ENCODE data around the gene SSR2.
"Not testable (repeated sequence)": the region's sequence is repeated elsewhere in the genome, so short reads cannot be mapped to it uniquely, and the experiment has no call there.

The SSR2 gene

GRCh38 chr1:156045076-156045475, 24.3 kb upstream of the SSR2 start:
- FAIRE-seq = no peak

DNA sequence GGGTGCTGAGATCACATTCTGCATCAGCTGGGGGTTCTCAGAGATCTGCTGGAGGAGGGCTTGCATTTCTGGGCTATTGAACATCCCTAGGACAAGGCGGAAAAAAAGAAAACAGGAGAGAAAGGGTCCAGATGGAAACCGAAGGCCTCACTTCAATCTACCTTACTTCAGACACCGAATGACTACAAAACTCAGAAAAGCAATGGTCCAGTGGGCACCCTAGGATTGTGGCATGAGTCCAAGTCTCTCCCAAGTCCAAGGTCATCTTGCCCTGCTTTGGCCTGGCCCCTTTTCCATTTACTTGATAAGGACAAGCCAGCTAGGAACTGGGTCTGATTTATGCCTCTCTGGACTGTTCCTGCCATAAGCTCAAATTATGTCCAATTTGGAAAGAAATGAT, 22.1 kb upstream of the SSR2 start:
- FAIRE-seq = no peak

DNA sequence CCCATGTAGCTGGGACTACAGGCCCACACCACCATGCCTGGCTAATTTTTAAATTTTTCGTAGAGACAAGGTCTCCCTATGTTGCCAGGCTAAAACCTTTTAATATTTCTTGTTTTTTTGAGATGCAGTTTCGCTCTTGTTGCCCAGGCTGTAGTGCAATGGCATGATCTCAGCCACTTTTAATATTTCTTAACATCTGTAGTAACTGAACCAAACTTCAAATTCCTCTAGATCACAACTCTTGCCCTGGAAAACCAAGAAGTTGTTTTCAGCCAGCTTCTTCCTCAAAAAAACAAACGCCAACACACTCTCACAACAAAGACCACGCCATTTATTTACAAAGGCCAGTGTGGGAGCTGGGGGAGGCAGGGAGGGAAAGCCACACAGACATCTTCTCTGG, 14.2 kb upstream of the SSR2 start:
- FAIRE-seq = not testable (repeated sequence)

DNA sequence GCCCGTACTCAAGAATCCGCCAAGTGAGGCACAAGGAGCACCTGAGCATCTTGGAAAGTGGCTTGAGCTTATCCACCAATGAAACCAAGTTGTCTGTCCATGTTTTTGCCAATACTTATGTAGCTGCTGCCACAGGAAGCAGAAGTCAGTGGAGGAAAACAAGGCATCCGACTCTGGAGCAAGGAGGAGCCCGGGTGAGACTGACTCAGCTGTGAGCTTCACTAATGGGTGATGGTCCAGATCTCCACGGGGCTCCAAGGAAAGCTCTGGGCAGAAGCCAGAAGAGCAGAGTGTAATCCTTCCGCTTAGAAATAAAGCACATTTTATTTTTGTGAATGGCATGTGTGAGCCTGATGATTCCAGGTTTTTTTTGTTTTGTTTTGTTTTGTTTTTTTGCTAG, 12.3 kb upstream of the SSR2 start:
- no peak for FAIRE-seq

GRCh38 chr1:156026588-156026987, 5.8 kb upstream of the SSR2 start:
- no peak for FAIRE-seq

- FAIRE-seq = no peak
Observed at GRCh38 chr1:156025876-156026275, 5.1 kb upstream of the SSR2 start.

- FAIRE-seq = no peak
Observed at GRCh38 chr1:156024801-156025200, 4.0 kb upstream of the SSR2 start.

DNA sequence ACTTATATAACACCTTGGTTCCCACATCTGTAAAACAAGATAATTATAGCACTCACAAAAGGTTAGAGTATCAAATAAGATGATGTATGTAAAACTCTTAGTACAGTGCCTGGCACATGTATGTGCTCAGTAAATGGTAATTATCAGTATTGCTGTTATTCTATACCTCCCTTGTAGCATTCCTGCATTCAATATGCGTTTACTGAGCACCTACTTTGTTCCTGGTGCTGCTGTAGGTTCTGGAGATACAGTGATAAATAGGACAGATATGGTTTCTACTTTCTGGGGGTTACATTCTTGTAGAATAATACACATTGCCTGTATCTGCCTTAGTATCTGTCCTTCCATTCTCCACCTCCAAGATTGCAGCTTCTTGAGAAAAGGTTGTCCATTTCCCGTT, 1.2 kb upstream of the SSR2 start:
- FAIRE-seq = no peak

- no peak for FAIRE-seq
Observed at GRCh38 chr1:156021093-156021428, 310 bp upstream of the SSR2 start.

- FAIRE-seq = no peak
Observed at GRCh38 chr1:156019946-156020292, 832 bp downstream of the SSR2 start.

- no peak for FAIRE-seq
Observed at GRCh38 chr1:156014829-156015228, 5.9 kb downstream of the SSR2 start.

DNA sequence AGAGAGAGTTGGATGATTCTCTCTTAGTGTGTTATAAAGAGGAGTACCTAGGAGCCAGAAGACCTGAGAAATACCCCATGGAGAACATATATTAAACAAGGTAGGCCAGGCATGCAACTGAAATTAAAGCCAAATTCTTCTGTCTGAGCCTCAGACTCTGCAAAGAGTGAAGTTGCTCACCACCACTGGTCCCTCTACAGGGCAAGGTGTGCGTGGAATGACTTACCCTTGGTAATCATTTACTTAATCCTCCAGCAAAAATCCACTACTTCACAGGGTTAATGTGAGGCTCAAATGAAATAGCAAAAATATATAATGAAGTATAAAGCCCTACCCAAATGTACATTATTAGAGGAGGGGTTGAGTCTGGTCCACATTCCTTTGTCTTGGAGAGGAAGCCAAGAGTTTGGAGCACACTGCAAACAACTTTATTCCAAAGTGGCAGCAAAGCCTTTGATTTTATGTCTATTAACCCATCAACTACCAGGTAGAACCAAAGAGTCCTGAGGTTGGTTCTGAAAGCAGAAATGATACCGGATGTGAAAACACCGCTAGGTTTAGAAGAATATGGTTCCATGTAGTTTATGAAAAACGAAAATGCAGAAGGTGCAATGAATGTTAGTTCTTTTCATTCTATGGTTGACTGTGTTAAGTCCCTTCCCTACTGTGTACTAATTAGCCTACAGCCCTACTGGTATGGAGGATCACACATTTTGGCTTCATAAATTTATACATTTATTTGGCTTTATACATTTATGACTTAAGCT, 8.5 kb downstream of the SSR2 start:
- no peak for FAIRE-seq

DNA sequence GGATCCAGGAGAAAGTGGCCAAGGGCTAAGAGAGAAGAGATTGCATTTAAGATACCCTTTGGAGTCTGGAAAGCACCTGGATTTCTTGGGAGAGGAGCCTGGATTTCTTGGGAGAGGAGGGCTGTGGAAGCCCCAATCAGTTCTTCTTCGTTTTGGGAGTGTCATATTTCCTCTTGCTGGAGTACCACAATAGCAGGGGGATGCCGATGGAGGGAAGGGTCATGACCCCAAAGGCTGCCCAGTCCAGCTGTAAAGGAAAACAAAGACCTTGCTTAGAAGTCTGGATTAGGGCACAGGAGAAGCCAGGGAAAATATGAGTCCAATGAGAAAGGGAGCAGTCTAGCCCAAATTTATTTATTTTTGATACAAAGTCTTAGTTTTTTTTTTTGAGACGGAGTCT, 11.3 kb downstream of the SSR2 start:
- no peak for FAIRE-seq

DNA sequence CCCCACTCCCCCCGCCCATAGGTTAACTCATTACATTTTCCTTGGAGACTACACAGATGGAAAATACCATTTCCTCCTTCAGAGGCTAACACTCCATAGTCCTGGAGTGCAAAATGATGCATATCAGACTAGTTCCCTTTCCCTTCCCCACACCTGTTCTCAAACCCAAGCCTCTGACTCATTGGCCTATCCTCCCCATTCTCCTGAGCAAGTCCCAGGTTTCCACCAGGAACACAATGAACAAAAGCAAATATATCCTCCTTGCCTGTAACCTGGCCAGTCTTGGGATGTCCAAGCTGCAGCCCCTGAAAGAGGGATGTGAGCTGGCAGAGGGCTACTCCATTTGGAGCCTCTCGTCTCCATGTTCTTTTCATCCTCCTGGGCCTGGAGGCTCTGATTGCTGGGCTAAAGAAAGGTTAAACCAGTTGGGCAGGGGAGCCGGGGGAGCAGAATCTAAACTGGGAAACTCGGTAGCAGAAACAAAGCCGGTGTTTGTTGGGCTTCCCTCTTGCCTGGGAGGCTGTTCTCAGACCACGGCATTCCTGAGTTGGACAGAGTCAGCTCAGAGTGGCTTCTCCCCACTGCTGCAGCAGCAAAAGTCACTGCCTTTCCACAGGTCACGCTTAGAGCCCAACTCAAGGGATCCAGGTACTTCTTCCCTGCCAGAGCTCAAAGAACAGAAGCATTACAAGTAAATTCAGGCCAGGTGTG, 13.9 kb downstream of the SSR2 start:
- FAIRE-seq = no peak

DNA sequence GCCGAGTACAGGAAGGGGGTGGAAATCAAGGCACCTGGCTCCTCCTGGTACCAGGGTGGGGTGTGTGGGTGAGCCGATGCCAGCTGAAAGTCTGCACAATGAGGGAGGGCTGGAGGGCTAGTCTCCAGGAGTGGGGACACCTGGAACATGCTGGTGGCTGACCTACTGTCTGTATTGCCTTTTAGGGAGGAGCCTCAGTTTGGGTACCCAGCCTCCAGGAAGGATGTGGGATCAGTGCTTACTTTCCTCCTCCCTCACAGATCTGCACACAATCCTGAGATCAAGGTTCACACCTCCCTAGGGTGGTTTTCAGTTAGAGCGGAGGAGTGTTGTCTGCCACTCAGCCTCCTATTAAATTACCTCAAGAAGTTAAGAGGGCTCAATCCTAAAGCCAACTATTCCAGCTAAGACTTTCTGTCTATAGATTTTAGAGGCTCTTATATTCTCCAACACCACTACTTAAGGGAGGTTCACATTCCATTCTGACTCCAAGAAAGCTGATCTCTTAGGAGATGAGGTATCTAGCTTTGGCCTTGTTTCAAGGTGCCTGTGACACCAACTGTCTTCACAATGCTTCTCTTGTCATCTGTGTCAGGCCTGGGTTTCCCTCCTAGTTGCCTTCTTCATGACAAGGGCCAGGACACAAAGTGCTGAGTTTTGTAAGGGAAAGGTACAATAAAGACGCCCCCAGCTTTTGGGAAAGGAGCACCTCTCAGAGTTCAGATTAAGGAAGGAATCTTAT, 15.7 kb downstream of the SSR2 start:
- no peak for FAIRE-seq

- FAIRE-seq = no peak
Observed at GRCh38 chr1:156003923-156004188, 16.9 kb downstream of the SSR2 start.

GRCh38 chr1:156002188-156002911, 18.4 kb downstream of the SSR2 start:
- FAIRE-seq = no peak

- no peak for FAIRE-seq
Observed at GRCh38 chr1:156001662-156002171, 19.0 kb downstream of the SSR2 start.

DNA sequence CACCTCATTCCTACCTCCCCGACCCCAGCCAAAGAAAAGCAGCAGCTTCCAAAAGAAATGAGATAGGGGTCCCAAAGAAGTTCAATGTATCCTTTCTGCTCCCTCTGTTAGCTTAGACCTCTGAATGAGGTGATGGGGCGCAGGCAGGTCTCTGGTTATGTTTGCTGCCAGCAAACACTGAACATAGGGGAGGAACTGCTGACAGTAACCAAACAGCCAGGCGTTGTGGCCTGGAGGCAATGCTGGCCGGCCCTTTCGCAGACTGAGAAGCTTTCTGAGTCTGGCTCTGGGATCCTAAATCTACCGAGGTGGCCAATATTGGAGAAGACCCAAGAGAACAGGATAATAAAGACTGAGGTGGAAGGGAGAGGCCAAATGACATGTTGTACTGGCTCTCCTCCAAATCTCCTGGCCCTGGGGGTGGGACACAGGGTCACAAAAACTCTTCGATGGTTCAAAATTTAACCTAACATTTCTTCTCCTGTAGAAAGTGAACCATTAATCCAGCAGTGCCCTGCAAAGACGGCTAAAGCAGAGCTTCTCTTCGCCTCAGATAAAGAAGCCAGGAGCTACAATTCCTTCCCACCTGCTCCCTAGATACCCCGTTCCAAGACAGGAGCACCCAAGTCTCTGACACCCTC, 19.6 kb downstream of the SSR2 start:
- no peak for FAIRE-seq

GRCh38 chr1:155999964-156000363, 20.8 kb downstream of the SSR2 start:
- no peak for FAIRE-seq

GRCh38 chr1:155996166-155996565, 24.6 kb downstream of the SSR2 start:
- no peak for FAIRE-seq

GRCh38 chr1:155993595-155993994, 27.2 kb downstream of the SSR2 start:
- FAIRE-seq = no peak

Measured in A204.1 (cell line).